Prostate gland (tissue), 2 donors: ENCODE data around the gene SLC34A1. TPM values are rescaled to one million over a fixed set of nuclear protein-coding genes. Genes with fewer than 3 reads are reported as not detected.

ENCODE experiments used
- DNase-seq: peaks from one replicate; pipeline ENCODE4 v3.0.0-alpha.2; 2019; ENCODE audit warnings: low spot score
- H3K27ac ChIP-seq, 2 donors: fragments of 200-600 bp; sonication (generic); 2 replicates each; pipeline ENCODE4 v1.5.1; 2017 to 2019
- H3K27me3 ChIP-seq: fragments of 200-600 bp; sonication (generic); replicated peaks from 2 replicates; pipeline ENCODE4 v1.5.1; 2019; ENCODE audit not compliant: insufficient read depth
- H3K36me3 ChIP-seq, 2 donors: fragments of 200-600 bp; sonication (generic); 1 replicate in 1 of 2; 2 replicates in 1 of 2; pipeline versions ENCODE4 v1.5.1 to v1.8.1; 2017 to 2019
- H3K4me1 ChIP-seq: fragments of 200-600 bp; sonication (generic); replicated peaks from 2 replicates; pipeline ENCODE4 v1.5.1; 2019
- H3K4me3 ChIP-seq, 2 donors: fragments of 200-600 bp; sonication (generic); 2 replicates each; pipeline ENCODE4 v1.5.1; 2017 to 2019
- H3K9me3 ChIP-seq: fragments of 200-600 bp; sonication (generic); 2 replicates; pipeline ENCODE4 v1.5.1; 2017
- POLR2A ChIP-seq: fragments of 450-650 bp; IDR thresholded peaks from one replicate; pipeline ENCODE4 v1.6.1; 2016; ENCODE audit warnings: antibody characterized with exemption, mild to moderate bottlenecking
- POLR2AphosphoS5 ChIP-seq: sonication (generic); formaldehyde crosslinking; IDR thresholded peaks from one replicate; pipeline ENCODE4 v1.6.1; 2017; ENCODE audit warnings: antibody characterized with exemption
- WGBS: methylation state at CpG from one replicate; pipeline ENCODE4 v1.1.5; 2018; 5-methylcytosine and 5-hydroxymethylcytosine counted together
- intact Hi-C: fragments of 100-400 bp; cut with DNase I; formaldehyde crosslinking; loops from one replicate; pipeline ENCODE4 v1.14.2; 2022
- total RNA-seq, 2 donors: library from RNA; depleted of rRNA; stranded (reverse); fragments of >200 nt; gene quantifications; one replicate each; pipeline ENCODE4 v1.1.0, GENCODE V29; 2016
- TF ChIP-seq, protein P1 (sequence below), 4 experiments: fragments of 200-600 bp in 2 of 4; fragments of 450-650 bp in 2 of 4; sonication (generic) in 2 of 4; IDR thresholded peaks; 1 replicate in 3 of 4; 2 replicates in 1 of 4; pipeline ENCODE4 v1.5.1; 2016 to 2019; ENCODE audit warnings: antibody characterized with exemption in 4 of 4, mild to moderate bottlenecking in 2 of 4, moderate library complexity in 2 of 4

SLC34A1 gene
- total RNA-seq, 2 donors from 2014 or later, result not detected

DNA sequence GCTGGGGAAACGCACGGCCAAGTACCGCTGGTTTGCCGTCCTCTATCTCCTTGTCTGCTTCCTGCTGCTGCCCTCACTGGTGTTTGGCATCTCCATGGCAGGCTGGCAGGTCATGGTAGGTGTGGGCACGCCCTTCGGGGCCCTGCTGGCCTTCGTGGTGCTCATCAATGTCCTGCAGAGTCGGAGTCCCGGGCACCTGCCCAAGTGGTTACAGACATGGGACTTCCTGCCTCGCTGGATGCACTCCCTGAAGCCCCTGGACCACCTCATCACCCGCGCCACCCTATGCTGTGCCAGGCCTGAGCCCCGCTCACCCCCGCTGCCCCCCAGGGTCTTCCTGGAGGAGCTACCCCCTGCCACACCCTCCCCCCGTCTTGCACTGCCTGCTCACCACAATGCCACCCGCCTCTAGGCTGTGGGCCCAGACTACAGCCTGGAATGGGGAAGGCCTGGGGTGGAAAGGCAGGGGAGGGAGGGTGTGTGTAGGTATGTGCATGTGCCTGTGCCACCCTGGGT lies 13.7 kb downstream of the SLC34A1 start:
- H3K27me3 ChIP-seq, result no peaks in the 10 kb centered on the region
- 92% methylated on average over 16 of the region's 16 CpGs for WGBS

DNA sequence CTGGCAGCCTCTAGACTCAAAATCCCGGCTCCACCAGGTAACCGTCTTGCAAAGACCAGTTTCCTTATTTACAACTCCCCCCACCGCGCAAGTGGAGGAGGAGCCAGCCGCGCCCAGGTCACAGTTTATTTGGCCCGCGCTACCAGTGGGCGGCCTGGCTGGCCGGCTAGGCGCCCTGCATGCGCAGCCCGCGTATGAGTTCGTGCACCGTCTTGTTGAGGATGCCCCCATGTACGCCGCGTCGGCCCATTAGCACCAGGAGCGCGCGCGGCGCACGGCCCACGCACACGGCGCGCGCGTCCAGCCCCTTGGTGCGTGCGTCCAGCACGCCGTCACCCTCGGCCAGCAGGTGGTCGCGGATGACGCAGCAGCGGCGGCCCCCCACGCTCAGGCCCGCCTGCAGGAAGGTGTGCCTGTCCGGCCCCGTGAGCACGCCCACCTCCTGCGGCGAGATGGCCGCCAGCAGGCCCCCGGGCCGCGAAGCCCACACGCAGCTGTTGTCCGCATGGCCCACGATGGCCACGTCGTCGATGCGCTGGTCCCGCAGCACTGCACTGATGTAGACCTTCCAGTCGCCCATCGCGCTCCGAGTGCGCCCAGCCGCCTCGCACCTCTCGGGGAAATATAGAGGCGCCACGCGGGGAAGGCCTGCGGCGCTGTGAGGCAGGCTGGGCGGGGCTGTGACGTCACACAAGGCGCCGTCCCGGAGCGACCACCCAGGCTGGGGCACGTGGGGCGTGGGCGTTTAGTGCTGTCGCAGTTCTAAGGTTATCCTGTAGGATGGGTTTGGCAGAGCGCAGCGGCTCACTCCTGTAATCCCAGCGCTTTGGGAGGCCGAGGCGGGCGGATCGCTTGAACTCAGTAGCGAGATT lies 16.0 kb downstream of the SLC34A1 start, which contains the start of gene PFN3:
Gene PFN3, minus strand, starts transcription at position 665 of the 872 bp plus-strand sequence. Its CDS starts 85 bp downstream, at position 580.
- no peak within 1 kb of the TSS for H3K27ac ChIP-seq
- H3K36me3 ChIP-seq, result no peaks in the 10 kb centered on the region
- no peak for TF ChIP-seq POLR2AphosphoS5
- TF ChIP-seq POLR2A, result no peak
- TF ChIP-seq, protein P1, sequence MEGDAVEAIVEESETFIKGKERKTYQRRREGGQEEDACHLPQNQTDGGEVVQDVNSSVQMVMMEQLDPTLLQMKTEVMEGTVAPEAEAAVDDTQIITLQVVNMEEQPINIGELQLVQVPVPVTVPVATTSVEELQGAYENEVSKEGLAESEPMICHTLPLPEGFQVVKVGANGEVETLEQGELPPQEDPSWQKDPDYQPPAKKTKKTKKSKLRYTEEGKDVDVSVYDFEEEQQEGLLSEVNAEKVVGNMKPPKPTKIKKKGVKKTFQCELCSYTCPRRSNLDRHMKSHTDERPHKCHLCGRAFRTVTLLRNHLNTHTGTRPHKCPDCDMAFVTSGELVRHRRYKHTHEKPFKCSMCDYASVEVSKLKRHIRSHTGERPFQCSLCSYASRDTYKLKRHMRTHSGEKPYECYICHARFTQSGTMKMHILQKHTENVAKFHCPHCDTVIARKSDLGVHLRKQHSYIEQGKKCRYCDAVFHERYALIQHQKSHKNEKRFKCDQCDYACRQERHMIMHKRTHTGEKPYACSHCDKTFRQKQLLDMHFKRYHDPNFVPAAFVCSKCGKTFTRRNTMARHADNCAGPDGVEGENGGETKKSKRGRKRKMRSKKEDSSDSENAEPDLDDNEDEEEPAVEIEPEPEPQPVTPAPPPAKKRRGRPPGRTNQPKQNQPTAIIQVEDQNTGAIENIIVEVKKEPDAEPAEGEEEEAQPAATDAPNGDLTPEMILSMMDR (IDR thresholded peaks at IDR 0.05), result no peak
- DNase-seq, result no peak
- WGBS, result 18% methylated on average over 71 of the region's 92 CpGs
- H3K27me3 ChIP-seq, result no peaks in the 10 kb centered on the region
- intact Hi-C loops, result no loop called here
- no peak within 1 kb of the TSS for H3K4me3 ChIP-seq
- peaks cover 21% of the 10 kb centered on the region for H3K4me1 ChIP-seq
- no peaks in the 10 kb centered on the region for H3K9me3 ChIP-seq

More for the DNA sequence above, 13.7 kb downstream of the SLC34A1 start:
- no peak overlapping the region for H3K4me3 ChIP-seq
- H3K9me3 ChIP-seq, result no peaks in the 10 kb centered on the region
- H3K27ac ChIP-seq, result no peak overlapping the region
- TF ChIP-seq, protein P1 (IDR thresholded peaks at IDR 0.05), result no peak
- no peak for TF ChIP-seq POLR2AphosphoS5
- no peak for TF ChIP-seq POLR2A
- H3K4me1 ChIP-seq, result peaks cover 6% of the 10 kb centered on the region
- H3K36me3 ChIP-seq, result no peaks in the 10 kb centered on the region
- no peak for DNase-seq
- intact Hi-C loops, result no loop called here

DNA sequence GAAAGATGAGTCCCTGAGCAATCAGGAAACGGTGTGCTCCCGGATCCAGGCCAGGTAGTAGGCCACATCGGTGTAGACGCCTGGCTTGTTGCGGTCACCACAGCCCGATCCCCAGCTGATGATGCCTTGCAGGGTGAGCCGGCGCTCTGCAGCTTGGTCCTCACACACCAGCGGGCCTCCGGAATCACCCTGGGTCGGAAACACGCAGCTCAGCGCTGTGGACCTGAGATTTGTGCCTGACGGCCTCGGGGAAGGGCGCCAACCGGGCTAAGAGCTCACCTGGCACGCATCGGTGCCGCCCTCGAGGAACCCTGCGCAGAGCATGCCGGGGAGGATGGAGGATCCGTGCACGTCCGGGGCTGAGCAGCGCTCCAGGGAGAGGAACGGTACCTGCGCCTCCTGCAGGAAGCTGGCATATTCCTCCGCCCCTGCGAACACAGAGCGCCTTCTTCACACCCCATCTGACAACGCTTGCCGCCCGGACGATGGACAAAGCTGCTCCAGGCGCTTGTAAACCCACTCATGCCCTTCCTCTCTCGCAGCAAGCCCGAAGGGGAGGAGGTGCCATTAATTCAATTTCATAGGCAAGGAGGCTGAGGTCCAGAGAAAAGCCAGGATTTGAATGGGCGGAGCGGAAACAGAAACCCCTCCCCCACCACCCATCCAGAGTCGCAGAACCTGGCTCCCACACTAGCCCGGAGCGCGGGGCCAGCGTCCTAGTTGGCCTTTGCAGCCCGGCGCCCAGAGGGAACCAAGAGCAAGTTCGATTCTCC lies 18.2 kb downstream of the SLC34A1 start:
- peak; percentile 77 for DNase-seq
- Histone ChIP-seq H3K9me3 (no peaks in the 10 kb centered on the region), H3K27ac (peak overlapping the region; percentile 4 to 7), H3K4me3 (peak overlapping the region in 1 of 2 donors; percentile 10), H3K27me3 (no peaks in the 10 kb centered on the region), H3K36me3 (no peaks in the 10 kb centered on the region), H3K4me1 (peaks cover 21% of the 10 kb centered on the region)
- intact Hi-C loops, result no loop called here
- TF ChIP-seq, protein P1 (IDR thresholded peaks at IDR 0.05), result peak in 3 of 4 experiments; percentile 39 to 68 (median 68)
- TF ChIP-seq POLR2AphosphoS5 (peak; percentile 48), POLR2A (no peak)
- WGBS, result 14% methylated on average over 37 of the region's 49 CpGs

DNA sequence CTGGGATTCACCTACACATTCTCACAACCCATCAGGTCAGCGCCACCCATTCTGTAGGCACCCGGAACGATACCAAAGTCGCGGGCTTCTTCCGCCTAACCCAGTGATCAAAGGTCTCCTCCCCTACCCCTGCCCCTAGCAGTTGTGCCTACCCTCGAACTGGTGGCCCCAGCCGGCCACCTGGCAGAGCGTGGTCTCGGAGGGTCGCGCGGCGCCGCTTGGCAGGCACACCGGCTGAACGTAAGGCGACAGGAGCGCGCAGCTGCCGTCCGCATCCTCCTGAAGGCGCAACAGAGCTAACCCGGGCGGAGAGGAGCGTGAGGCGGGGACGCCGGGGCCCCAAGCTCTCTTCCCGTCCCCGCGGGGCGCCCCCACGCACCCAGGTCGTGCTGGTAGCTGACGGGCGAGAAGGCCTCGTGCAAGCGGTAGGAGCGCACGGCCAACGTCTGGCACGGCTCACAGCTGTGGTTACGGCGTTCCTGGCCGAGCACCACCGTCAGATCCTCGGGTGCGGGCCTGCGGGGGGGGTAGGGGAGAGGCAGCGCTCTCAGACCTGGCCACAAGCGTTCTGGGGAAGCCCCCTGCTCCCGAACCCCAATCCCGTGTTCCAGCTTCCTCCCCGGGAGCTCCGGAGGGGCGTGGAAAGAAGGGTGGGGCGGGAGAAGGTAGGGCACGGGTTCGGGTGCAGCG lies 19.0 kb downstream of the SLC34A1 start:
- peak overlapping the region; percentile 34 to 45 for H3K4me3 ChIP-seq
- DNase-seq, result no peak
- TF ChIP-seq POLR2A, result no peak
- TF ChIP-seq, protein P1 (IDR thresholded peaks at IDR 0.05), result no peak
- no peak for TF ChIP-seq POLR2AphosphoS5
- no peaks in the 10 kb centered on the region for H3K9me3 ChIP-seq
- H3K27ac ChIP-seq, result peak overlapping the region; percentile 4 to 7
- H3K27me3 ChIP-seq, result no peaks in the 10 kb centered on the region
- intact Hi-C loops, result no loop called here
- 2% methylated on average over 61 of the region's 61 CpGs for WGBS
- H3K4me1 ChIP-seq, result peaks cover 21% of the 10 kb centered on the region
- no peaks in the 10 kb centered on the region for H3K36me3 ChIP-seq
